Measurements from ENCODE around the gene ST3GAL4.
A peak's percentile ranks its signal among the peaks of the same experiment; 100 is the strongest.

The ST3GAL4 gene

DNA sequence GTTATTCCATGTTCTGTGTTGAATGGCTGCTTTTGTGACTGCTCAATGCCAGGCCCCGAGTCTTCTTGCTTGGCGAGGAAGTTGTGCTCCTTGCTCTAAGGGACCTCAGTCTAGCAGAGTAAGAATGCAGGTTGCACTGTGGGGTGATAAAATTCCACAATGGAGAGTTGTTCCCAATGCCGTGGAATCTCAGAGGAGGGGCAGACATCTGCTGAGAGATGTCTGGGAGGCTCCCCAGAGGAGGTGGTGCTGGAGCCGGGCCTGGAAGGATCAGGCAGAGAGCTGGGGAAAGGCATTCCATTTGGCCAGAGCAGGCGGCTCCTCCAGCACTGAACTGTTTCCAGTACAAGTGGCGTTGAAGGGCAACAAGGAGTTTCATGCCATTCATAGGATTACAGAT lies 55.2 kb downstream of the ST3GAL4 start:
- no peak for DNase-seq

DNA sequence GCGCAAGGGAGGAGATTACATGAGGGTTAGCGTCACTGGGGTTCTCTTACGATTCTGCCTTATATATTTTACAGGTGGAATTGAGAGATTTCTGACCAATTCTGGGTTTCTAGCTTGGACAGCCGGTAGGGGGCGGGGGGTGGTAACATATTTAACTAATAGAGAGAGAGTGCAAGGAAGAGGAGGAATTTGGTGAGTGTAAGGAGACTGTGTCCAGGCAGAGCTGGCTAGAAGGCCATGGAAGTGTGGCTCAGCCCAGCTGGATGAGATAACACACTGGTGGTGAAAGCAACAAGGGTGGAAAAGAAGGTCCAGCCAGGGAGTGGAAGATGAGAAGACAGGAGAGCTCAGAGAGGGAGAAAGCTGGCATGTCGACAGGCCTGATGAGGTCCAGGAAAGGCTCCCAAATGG lies 56.5 kb downstream of the ST3GAL4 start:
- DNase-seq: peak; percentile 15

DNA sequence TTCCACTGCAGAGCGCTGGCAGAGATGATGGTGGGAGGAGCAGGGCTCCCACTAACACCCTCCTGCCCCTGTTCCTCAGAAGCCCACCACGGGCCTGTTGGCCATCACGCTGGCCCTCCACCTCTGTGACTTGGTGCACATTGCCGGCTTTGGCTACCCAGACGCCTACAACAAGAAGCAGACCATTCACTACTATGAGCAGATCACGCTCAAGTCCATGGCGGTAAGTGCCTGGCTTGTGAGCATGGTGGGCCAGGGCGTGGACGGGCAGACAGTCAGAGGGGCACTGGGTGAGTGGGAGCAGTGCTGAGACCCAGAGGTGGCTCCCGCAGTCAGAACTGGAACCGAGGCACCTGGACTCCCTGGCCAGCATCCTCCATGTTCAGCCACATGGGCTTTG lies 57.9 kb downstream of the ST3GAL4 start:
- DNase-seq: no peak

DNA sequence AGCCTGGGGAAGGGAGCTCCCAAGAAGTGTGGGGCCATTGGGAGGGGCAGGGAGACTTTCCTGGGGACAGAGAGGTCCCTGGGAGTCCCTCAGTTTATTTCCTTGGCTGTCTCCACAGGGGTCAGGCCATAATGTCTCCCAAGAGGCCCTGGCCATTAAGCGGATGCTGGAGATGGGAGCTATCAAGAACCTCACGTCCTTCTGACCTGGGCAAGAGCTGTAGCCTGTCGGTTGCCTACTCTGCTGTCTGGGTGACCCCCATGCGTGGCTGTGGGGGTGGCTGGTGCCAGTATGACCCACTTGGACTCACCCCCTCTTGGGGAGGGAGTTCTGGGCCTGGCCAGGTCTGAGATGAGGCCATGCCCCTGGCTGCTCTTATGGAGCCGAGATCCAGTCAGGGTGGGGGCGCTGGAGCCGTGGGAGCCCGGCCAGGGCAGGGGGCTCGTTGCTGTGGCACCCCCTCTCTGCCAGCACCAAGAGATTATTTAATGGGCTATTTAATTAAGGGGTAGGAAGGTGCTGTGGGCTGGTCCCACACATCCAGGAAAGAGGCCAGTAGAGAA lies 58.4 kb downstream of the ST3GAL4 start:
- DNase-seq: no peak

- DNase-seq: no peak
Measured at GRCh38 chr11:126414615-126415014, 59.1 kb downstream of the ST3GAL4 start.

DNA sequence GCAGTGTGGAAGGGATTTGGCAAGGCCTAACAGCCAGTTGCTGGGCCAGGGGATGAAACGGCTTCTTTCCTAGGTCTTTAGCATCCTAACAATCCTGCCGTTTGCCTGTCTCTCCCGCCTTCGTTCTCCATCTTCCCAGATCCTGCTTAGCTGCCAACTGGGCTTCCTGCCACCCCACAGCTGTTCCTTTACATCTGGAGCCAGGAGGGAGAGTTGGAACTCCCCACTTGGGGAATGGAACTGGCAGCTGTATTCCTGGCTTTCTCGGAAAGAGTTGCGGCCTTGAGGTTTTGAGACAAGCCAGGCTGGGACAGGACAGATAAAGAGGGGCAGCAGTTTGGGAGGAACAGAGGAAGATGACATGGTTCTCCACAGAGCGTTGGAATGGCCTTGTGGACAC lies 59.6 kb downstream of the ST3GAL4 start:
- DNase-seq: no peak

GRCh38 chr11:126415669-126416420 lies 60.4 kb downstream of the ST3GAL4 start:
- no peak for DNase-seq

DNA sequence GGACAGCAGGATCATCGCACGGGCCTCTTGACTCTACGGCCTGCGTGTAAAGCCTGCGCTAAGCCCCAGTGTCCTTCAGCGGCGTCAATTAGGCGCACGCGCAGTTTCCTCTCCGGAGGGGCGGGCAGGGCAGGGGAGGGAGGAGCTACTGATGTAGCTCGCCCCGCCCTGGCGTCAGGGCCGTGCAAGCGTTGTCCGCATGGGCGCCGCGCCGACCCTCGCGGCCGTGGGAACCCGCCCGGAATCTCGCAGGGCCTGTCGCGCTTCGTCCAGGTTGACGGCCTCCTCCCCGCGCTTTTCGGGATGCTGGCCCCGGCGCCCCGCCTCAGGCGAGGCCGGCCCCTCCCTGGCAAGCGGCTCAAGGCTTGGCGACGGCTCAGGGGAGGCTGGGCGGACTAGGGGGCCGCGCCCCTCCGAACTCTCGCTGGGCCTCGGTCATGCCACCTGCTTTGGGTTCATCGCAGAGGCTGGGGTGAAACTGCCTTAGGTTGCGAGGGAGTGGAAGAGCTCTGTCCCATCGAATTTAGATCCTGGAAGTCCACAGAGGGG lies 61.1 kb downstream of the ST3GAL4 start:
- DNase-seq: peak; percentile 93

GRCh38 chr11:126417091-126417862 lies 61.8 kb downstream of the ST3GAL4 start:
- DNase-seq: no peak

GRCh38 chr11:126418887-126419286 lies 63.4 kb downstream of the ST3GAL4 start:
- DNase-seq: no peak

- no peak for DNase-seq
Measured at GRCh38 chr11:126419801-126420697, 64.6 kb downstream of the ST3GAL4 start.

DNA sequence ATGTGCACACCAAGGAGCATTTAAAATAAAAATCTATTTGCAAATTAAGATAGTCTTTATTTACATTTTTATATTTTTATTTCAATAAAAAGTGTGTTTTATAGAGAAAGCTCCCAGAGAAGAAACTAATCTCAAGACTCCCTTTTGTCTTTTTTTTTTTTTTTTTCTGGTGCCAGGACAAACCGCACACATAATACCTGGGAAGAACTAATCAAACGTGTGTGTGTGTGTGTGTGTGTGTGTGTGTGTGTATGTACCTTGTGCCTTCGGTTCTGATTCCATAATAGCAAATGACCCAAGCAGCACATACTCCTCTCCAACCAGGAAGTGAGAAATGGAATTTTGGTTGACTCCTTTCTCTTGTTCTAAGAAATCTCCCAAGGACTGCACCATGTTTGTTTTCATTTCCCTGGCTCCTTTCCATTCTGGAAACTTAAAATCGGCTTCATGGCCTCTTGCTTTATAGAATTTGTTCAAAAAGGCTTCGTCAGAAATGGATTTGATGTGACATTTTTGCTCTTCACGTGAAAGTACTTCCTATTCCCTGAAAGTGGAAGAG lies 65.3 kb downstream of the ST3GAL4 start:
- no peak for DNase-seq

- no peak for DNase-seq
Measured at GRCh38 chr11:126421271-126421671, 65.8 kb downstream of the ST3GAL4 start.

- DNase-seq: no peak
Measured at GRCh38 chr11:126422446-126422845, 67.0 kb downstream of the ST3GAL4 start.

GRCh38 chr11:126423154-126423553 lies 67.7 kb downstream of the ST3GAL4 start:
- DNase-seq: no peak

DNA sequence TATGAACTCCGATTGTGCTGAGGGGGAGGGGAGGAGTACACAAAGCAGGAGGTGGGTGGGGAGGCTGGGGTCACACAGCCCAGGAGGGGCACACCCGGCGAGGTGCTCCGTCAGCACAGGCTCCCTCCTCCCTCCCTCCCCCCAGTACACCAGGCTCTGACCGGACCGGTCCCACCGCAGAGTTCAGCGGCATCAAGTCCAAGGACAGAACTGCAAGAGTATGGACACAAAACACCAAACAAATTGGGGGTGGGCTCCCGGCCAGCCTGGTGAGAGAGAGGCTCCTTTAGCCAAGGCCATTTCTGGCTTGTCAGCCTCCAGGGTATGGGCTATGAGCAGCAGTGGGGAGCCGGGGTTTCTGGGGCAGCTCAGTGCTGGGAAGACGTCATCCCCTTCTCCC lies 68.3 kb downstream of the ST3GAL4 start:
- no peak for DNase-seq

DNA sequence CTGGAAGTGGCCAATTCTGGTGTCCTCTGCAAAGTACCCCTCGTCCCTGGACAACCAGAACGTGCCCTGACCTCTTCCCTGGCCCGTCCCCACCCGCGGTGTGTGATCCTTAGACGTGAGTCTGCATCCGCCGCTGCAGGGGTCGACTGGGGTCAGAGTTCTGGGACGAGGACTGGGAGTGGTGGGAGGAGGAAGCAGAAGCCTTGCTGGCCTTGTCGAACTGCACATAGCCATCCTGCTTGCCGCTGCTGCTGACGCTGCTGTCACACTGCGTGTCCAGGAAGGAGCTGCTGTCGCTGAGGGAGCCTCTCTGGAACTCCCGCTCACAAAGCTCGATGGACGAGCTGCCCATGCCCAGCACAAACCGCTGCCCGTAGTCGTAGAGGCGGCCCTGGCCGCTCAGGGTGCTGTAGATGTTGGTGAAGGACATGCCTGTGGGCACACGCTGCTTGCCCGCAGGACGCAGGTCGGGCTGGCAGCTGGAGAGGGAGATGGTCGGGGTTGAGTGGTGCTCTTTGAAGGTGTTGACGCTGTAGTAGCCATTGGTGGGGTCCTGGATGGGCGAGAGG lies 69.1 kb downstream of the ST3GAL4 start:
- no peak for DNase-seq

GRCh38 chr11:126426106-126426505 lies 70.6 kb downstream of the ST3GAL4 start:
- DNase-seq: no peak

GRCh38 chr11:126426820-126427749 lies 71.6 kb downstream of the ST3GAL4 start:
- no peak for DNase-seq

- DNase-seq: no peak
Measured at GRCh38 chr11:126430581-126431335, 75.3 kb downstream of the ST3GAL4 start.

Measured in DMS53 (cell line).